Muscle of leg (tissue), 11 donors: ENCODE measurements around the gene KMT5B. TPM values are rescaled to one million over a fixed set of nuclear protein-coding genes. Genes with fewer than 3 reads are reported as not detected.
"Not testable (repeated sequence)": the region's sequence is repeated elsewhere in the genome, so short reads cannot be mapped to it uniquely, and the experiment has no call there.

Experiments used
- DNase-seq: peaks from one replicate; pipeline ENCODE4 v3.0.0; 2013
- H3K27ac ChIP-seq: one replicate; pipeline ENCODE4 v1.5.1; 2013; ENCODE audit warnings: mild to moderate bottlenecking, low read length, control low read depth
- H3K27me3 ChIP-seq: one replicate; pipeline ENCODE4 v1.6.1; 2013; ENCODE audit warnings: low read length; ENCODE audit not compliant: control insufficient read depth, insufficient read depth
- H3K36me3 ChIP-seq: one replicate; pipeline ENCODE4 v1.6.1; 2013; ENCODE audit warnings: low read length; ENCODE audit not compliant: control insufficient read depth, insufficient read depth
- H3K4me1 ChIP-seq: one replicate; pipeline ENCODE4 v1.6.1; 2013; ENCODE audit warnings: low read length; ENCODE audit not compliant: control insufficient read depth, insufficient read depth
- H3K4me3 ChIP-seq: one replicate; pipeline ENCODE4 v1.5.1; 2013; ENCODE audit warnings: low read length, control low read depth
- H3K9me3 ChIP-seq: replicated peaks from 2 replicates; pipeline ENCODE4 v1.6.1; 2013; ENCODE audit warnings: low read depth, low read length; ENCODE audit not compliant: control insufficient read depth
- WGBS: methylation state at CpG from one replicate; pipeline ENCODE4 v1.1.5; 2013; ENCODE audit warnings: missing lambda C conversion rate; ENCODE audit not compliant: insufficient coverage; 5-methylcytosine and 5-hydroxymethylcytosine counted together
- polyA plus RNA-seq, 8 donors: library from polyadenylated mRNA; unstranded; fragments of 120-200 nt; gene quantifications; one replicate each; pipeline versions ENCODE4 v1.2.1 to v1.2.3, GENCODE V29; 2013; ENCODE audit warnings: inconsistent platforms in 1 of 8, low replicate concordance in 1 of 8; ENCODE audit not compliant: insufficient read length in 8 of 8, insufficient read depth in 1 of 8
- total RNA-seq: library from RNA; stranded (reverse); fragments of 120-200 nt; gene quantifications from one replicate; pipeline ENCODE4 v1.2.4, GENCODE V29; 2013

KMT5B gene
- total and polyA plus RNA-seq, 9 donors = 29.6 to 42.5 (median 39.6) TPM

DNA sequence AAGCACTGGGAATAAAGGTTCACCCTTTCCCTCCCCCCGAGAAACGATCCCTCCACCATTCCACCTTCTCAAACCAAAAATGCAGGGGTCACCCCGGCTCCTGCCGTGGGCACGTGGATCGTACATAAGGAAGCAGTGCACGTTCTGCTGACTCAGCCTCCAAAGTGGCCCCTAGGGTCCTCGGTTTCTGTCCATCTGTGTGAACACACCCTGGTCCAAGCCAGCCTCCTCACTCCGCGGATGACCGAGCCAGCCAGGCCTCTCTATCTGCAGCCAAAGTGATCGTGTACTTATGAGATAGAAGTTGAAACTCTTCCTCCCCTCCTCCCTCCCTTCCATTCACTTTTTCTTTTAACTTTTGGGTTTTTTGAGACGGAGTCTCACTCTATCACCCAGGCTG is 42.4 kb upstream of the KMT5B start:
- Histone ChIP-seq H3K27ac (no peak overlapping the region), H3K9me3 (no peaks in the 10 kb centered on the region), H3K36me3 (peaks cover 5% of the 10 kb centered on the region), H3K4me3 (no peak overlapping the region), H3K4me1 (peaks cover 29% of the 10 kb centered on the region), H3K27me3 (peaks cover 2% of the 10 kb centered on the region)
- peak; percentile 84 for DNase-seq
- WGBS = 0% methylated on average over 4 of the region's 13 CpGs

GRCh38 chr11:68254421-68254820 is 41.3 kb upstream of the KMT5B start:
- Histone ChIP-seq H3K36me3 (no peaks in the 10 kb centered on the region), H3K9me3 (no peaks in the 10 kb centered on the region), H3K4me1 (peaks cover 29% of the 10 kb centered on the region), H3K27ac (no peak overlapping the region), H3K27me3 (peaks cover 2% of the 10 kb centered on the region), H3K4me3 (no peak overlapping the region)
- no peak for DNase-seq
- WGBS = 89% methylated on average over 14 of the region's 14 CpGs

GRCh38 chr11:68251765-68252164 is 38.7 kb upstream of the KMT5B start:
- Histone ChIP-seq H3K27me3 (peaks cover 2% of the 10 kb centered on the region), H3K27ac (no peak overlapping the region), H3K36me3 (no peaks in the 10 kb centered on the region), H3K4me3 (no peak overlapping the region), H3K9me3 (no peaks in the 10 kb centered on the region), H3K4me1 (peaks cover 19% of the 10 kb centered on the region)
- DNase-seq = no peak
- 75% methylated on average over 1 of the region's 3 CpGs for WGBS

DNA sequence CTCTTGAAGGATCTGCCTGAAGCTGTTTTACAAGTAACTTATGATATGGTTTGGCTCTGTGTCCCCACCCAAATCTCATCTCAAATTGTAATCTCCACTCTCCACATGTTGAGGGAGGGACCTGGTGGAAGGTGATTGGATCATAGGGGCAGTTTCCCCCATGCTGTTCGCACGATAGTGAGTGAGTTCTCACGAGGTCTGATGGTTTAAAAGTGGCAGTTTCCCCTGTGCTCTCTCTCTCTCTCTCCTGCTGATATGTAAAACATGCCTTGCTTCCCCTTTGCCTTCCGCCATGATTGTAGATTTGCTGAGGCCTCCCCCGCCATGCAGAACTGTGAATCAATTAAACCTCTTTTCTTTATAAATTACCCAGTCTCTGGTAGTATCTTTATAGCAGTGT is 31.8 kb upstream of the KMT5B start:
- WGBS = 53% methylated on average over 3 of the region's 5 CpGs
- not testable (repeated sequence) for H3K27ac ChIP-seq

DNA sequence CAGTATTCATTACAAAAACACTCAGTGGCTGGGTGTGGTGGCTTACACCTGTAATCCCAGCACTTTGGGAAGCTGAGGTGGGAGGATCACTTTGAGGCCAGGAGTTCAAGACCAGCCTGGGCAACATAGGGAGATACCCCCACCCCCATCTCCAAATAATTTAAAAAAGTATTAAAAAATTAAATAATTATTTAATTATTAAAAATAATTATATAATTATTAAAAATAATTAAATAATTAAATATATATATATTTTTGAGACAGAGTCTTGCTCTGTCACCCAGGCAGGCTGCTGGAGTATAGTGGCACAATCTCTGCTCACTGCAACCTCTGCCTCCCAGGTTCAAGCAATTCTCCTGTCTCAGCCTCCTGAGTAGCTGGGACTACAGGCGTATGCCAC is 30.8 kb upstream of the KMT5B start:
- WGBS = 100% methylated on average over 1 of the region's 1 CpG
- DNase-seq, H3K27me3 ChIP-seq, H3K36me3 ChIP-seq, H3K27ac ChIP-seq, H3K9me3 ChIP-seq, H3K4me1 ChIP-seq, H3K4me3 ChIP-seq: not testable (repeated sequence)

More for the DNA sequence above, 31.8 kb upstream of the KMT5B start:
- not testable (repeated sequence) for H3K4me3 ChIP-seq, H3K27me3 ChIP-seq, H3K4me1 ChIP-seq, H3K9me3 ChIP-seq, DNase-seq, H3K36me3 ChIP-seq

DNA sequence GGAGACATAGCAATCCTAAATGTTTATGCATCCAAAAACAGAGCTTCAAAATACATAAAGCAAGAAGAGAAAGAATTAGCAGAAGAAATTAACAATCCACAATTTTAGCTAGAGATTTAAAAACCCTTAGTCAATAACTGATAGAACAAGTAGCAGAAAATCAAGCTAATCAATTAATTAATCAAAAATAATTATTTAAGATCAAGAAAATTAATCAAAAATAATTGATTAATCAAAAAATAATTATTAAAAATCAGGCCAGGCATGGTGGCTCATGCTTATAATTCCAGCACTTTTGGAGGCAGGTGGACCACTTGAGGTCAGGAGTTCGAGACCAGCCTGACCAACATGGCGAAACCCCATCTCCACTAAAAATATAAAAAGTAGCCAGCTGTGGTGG is 29.5 kb upstream of the KMT5B start:
- peaks cover 5% of the 10 kb centered on the region for H3K9me3 ChIP-seq
- no peak for DNase-seq
- H3K27me3 ChIP-seq = no peaks in the 10 kb centered on the region
- no peaks in the 10 kb centered on the region for H3K36me3 ChIP-seq
- no CpG with 5 or more reads among the region's 2 CpGs for WGBS
- no peak overlapping the region for H3K27ac ChIP-seq
- no peak overlapping the region for H3K4me3 ChIP-seq
- H3K4me1 ChIP-seq = no peaks in the 10 kb centered on the region

DNA sequence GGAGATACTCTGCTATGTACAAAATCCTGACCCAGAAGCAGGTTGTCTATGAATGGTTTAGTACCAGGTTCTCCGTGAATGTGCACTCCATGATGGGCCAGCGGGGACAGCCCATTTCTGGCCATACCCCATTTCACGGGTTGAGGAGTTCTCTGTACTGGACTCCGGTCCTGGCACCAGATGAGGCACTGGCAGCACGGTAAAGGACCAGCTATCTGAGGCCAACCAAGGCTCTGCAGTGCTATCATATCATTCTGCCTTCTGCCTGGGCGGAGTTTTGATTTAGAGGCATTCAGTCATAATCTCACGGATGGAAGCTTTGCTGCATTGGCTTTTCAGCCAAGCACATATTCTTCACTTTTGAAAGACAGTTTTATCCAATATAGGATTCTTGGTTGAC is 18.5 kb upstream of the KMT5B start:
- H3K4me1 ChIP-seq = no peaks in the 10 kb centered on the region
- no peak overlapping the region for H3K4me3 ChIP-seq
- DNase-seq = no peak
- H3K27ac ChIP-seq = no peak overlapping the region
- no peaks in the 10 kb centered on the region for H3K9me3 ChIP-seq
- H3K36me3 ChIP-seq = no peaks in the 10 kb centered on the region
- WGBS = 93% methylated on average over 4 of the region's 7 CpGs
- H3K27me3 ChIP-seq = peaks cover 2% of the 10 kb centered on the region

- Histone ChIP-seq H3K4me3 (no peak overlapping the region), H3K27ac (no peak overlapping the region), H3K27me3 (peaks cover 7% of the 10 kb centered on the region), H3K36me3 (no peaks in the 10 kb centered on the region), H3K9me3 (peaks cover 2% of the 10 kb centered on the region), H3K4me1 (no peaks in the 10 kb centered on the region)
- WGBS = no CpG with 5 or more reads among the region's 1 CpG
- DNase-seq = no peak
Measured at GRCh38 chr11:68229601-68230000, 16.5 kb upstream of the KMT5B start.

DNA sequence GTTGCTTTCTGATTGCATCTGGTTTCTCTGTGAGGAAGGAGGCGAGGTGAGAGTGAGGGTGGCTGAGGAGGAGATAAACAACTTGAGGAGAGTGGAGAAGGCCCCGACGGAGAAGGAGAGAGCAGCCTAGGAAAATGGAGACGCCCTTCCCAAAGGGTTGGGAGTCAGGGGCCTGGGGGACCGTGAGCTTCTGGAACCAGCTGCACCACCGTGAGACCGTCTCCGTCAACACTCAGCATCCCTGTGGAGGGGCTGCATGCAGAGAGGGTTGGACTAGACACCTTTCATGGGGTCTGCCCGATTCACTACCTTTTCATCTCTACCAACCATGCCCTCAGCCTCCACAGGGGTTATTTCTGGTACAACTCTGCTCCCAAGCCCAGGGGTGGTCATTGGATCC is 13.3 kb upstream of the KMT5B start:
- Histone ChIP-seq H3K27ac (no peak overlapping the region), H3K27me3 (peaks cover 6% of the 10 kb centered on the region), H3K4me3 (no peak overlapping the region), H3K36me3 (no peaks in the 10 kb centered on the region), H3K4me1 (no peaks in the 10 kb centered on the region), H3K9me3 (peaks cover 2% of the 10 kb centered on the region)
- no peak for DNase-seq
- WGBS = 85% methylated on average over 7 of the region's 9 CpGs

DNA sequence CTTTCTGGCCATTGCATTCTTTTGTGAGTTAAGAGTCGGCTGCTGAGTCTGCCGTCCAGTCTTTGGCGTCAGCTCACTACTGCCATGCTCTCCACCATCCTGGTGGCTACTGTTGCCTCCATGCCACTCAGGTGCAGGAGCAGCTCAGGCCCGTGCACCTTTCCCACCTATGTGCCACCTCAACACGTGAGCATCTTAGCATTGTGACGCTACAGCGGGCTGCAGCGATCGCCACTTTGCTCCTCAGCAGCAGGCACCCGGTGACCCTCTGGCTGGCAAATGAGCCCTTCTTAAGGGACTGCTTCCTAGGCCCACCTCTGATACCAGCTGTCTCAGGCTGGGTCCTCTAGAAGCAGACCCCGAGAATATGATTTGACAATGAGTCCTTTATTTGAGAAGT is 11.5 kb upstream of the KMT5B start:
- no peaks in the 10 kb centered on the region for H3K36me3 ChIP-seq
- no peak for DNase-seq
- no peak overlapping the region for H3K27ac ChIP-seq
- H3K9me3 ChIP-seq = peaks cover 2% of the 10 kb centered on the region
- H3K27me3 ChIP-seq = peaks cover 6% of the 10 kb centered on the region
- WGBS = 85% methylated on average over 11 of the region's 11 CpGs
- no peaks in the 10 kb centered on the region for H3K4me1 ChIP-seq
- no peak overlapping the region for H3K4me3 ChIP-seq

GRCh38 chr11:68223275-68223674 is 10.2 kb upstream of the KMT5B start:
- Histone ChIP-seq H3K36me3 (no peaks in the 10 kb centered on the region), H3K27ac (no peak overlapping the region), H3K27me3 (peaks cover 6% of the 10 kb centered on the region), H3K4me3 (no peak overlapping the region), H3K9me3 (peaks cover 2% of the 10 kb centered on the region), H3K4me1 (no peaks in the 10 kb centered on the region)
- 69% methylated on average over 5 of the region's 6 CpGs for WGBS
- DNase-seq = no peak
